GM20000 (cell line): ENCODE results near the gene F12.
A peak's percentile ranks its signal among the peaks of the same experiment; 100 is the strongest.
"Not testable (repeated sequence)": the region's sequence is repeated elsewhere in the genome, so short reads cannot be mapped to it uniquely, and the experiment has no call there.

Experiments used
- DNase-seq: peaks from one replicate; pipeline ENCODE4 v3.0.0; 2012; ENCODE audit warnings: low spot score
- CTCF ChIP-seq: IDR thresholded peaks from 2 replicates; pipeline ENCODE4 v1.5.1; 2012; ENCODE audit warnings: mild to moderate bottlenecking, control low read depth; ENCODE audit errors: extremely low read depth, missing control alignments

The F12 gene

GRCh38 chr5:177384134-177384533 is 25.2 kb downstream of the F12 start, which contains the start of gene SLC34A1:
TSS of gene SLC34A1 (plus strand) at chr5:177384434. CDS start at chr5:177385742, 1,308 bp downstream.
- no peak for DNase-seq
- TF ChIP-seq CTCF: no peak

- TF ChIP-seq CTCF: no peak
- DNase-seq: no peak
Measured at GRCh38 chr5:177383181-177383580, 26.2 kb downstream of the F12 start.

- TF ChIP-seq CTCF: peak; percentile 6
- DNase-seq: no peak
Measured at GRCh38 chr5:177382423-177383029, 26.8 kb downstream of the F12 start.

- no peak for DNase-seq
- no peak for TF ChIP-seq CTCF
Measured at GRCh38 chr5:177380805-177381126, 28.6 kb downstream of the F12 start.

- no peak for TF ChIP-seq CTCF
- DNase-seq: peak; percentile 63
Measured at GRCh38 chr5:177378884-177379883, 30.2 kb downstream of the F12 start.

GRCh38 chr5:177377851-177378776 is 31.2 kb downstream of the F12 start:
- no peak for DNase-seq
- no peak for TF ChIP-seq CTCF

GRCh38 chr5:177376107-177376506 is 33.3 kb downstream of the F12 start:
- no peak for TF ChIP-seq CTCF
- no peak for DNase-seq

GRCh38 chr5:177375516-177375915 is 33.8 kb downstream of the F12 start:
- not testable (repeated sequence) for DNase-seq
